Heart left ventricle (tissue), 16 donors: ENCODE measurements around the gene PLCB2. TPM values are rescaled to one million over a fixed set of nuclear protein-coding genes. Genes with fewer than 3 reads are reported as not detected.

Experiments
- ATAC-seq, 4 donors: fragments of 200-7000 bp; cut with Tn5 transposase; one replicate each; pipeline ENCODE4 v1.9.1; 2020 to 2022; ENCODE audit warnings: moderate library complexity in 4 of 4, mild to moderate bottlenecking in 3 of 4, moderate number of reproducible peaks in 1 of 4
- DNase-seq, 5 donors: peaks; one replicate each; pipeline ENCODE4 v3.0.0-alpha.2; 2020
- H3K27ac ChIP-seq, 12 donors: fragments of 200-600 bp; sonication (generic) in 4 of 12; one replicate each; pipeline versions ENCODE4 v1.5.0 to v1.8.0; 2016 to 2022; ENCODE audit warnings: mild to moderate bottlenecking in 2 of 12
- H3K27me3 ChIP-seq, 9 donors: fragments of 200-600 bp; sonication (generic) in 2 of 9; one replicate each; pipeline versions ENCODE4 v1.5.1 to v1.8.0; 2016 to 2022; ENCODE audit warnings: mild to moderate bottlenecking in 3 of 9
- H3K36me3 ChIP-seq, 9 donors: fragments of 200-600 bp; sonication (generic) in 2 of 9; one replicate each; pipeline versions ENCODE4 v1.5.0 to v1.8.0; 2018 to 2022; ENCODE audit warnings: mild to moderate bottlenecking in 2 of 9
- H3K4me1 ChIP-seq, 12 donors: fragments of 200-600 bp; sonication (generic) in 4 of 12; one replicate each; pipeline versions ENCODE4 v1.5.0 to v1.8.0; 2016 to 2022; ENCODE audit warnings: mild to moderate bottlenecking in 3 of 12
- H3K4me3 ChIP-seq, 12 donors: fragments of 200-600 bp; sonication (generic) in 4 of 12; one replicate each; pipeline versions ENCODE4 v1.5.0 to v1.8.0; 2017 to 2022; ENCODE audit warnings: mild to moderate bottlenecking in 9 of 12, moderate library complexity in 4 of 12
- H3K9me3 ChIP-seq, 12 donors: fragments of 200-600 bp; sonication (generic) in 4 of 12; one replicate each; pipeline versions ENCODE4 v1.5.0 to v1.8.0; 2016 to 2022; ENCODE audit warnings: mild to moderate bottlenecking in 1 of 12
- CTCF ChIP-seq, 12 donors: fragments of 200-600 bp; sonication (generic) in 4 of 12; IDR thresholded peaks; one replicate each; pipeline versions ENCODE4 v1.5.0 to v1.8.0; 2018 to 2022; ENCODE audit warnings: antibody characterized with exemption in 12 of 12, mild to moderate bottlenecking in 5 of 12
- POLR2A ChIP-seq, 2 donors: fragments of 450-650 bp; IDR thresholded peaks; one replicate each; pipeline ENCODE4 v1.6.1; 2017; ENCODE audit warnings: antibody characterized with exemption in 2 of 2, mild to moderate bottlenecking in 2 of 2, moderate library complexity in 2 of 2
- WGBS, 4 donors: extraction: QIAGEN DNeasy Blood & Tissue Kit in 2 of 4; methylation state at CpG; one replicate each; pipeline versions ENCODE4 v1.1.5 to v1.1.7; 2013 to 2018; 5-methylcytosine and 5-hydroxymethylcytosine counted together
- intact Hi-C, 10 donors: fragments of 100-400 bp; cut with DNase I; formaldehyde crosslinking; loops; one replicate each; pipeline versions ENCODE4 v1.11.1 to v1.14.2; 2022
- polyA plus RNA-seq, 2 donors: library from polyadenylated mRNA; stranded (reverse); fragments of 200-250 nt; gene quantifications; one replicate each; pipeline ENCODE4 v1.2.3, GENCODE V29; 2013
- total RNA-seq, 9 donors: library from RNA; depleted of rRNA in 2 of 9; stranded (reverse); fragments of >200 nt in 2 of 9; fragmentation: NEBNext Ultra II Directional in 3 of 9; extraction: Animal tissue kit (Norgen Biotek cat#: 25700) in 3 of 9; gene quantifications; one replicate each; pipeline versions ENCODE4 v1.1.0 to v1.2.4, GENCODE V29; 2016 to 2023
- donor health status: ischemic (EF 13 %, LVEDD 7.1; RV severe dilation, severe dysfunction).
- donor health status: healthy with polysubstance abuse.
- donor health status: DM: no; HTN: yes; CAD: no.
- donor health status: DM: no; HTN: no; CAD: no.
- donor health status: ischemic (EF 25% LVEDD 6.9; RV normal size, moderate dysfunction).
- donor health status: ischemic (EF 25% LVEDD 5.7; RV mildly dilated, moderate dysfunction).
- donor health status: healthy.
- donor health status: DM: yes; HTN: yes; CAD: no.
- donor health status: ischemic (EF 35%, LVEDD 5.7; RV mildly dilated, moderate dysfunction).
- donor health status: nonischemic (EF 11% LVEDD 7.7; RV severe dilation, severe dysfunction).
- donor health status: DM: yes; HTN: yes; CAD: no.
- donor health status: PGD.
- donor health status: ischemic (EF 29% LVEDD 5.4; RV normal size, mild dysfunction).
- donor health status: nonischemic (EF 23%, LVEDD 6.1; RV moderate dilation, normal function).

PLCB2 gene
- total and polyA plus RNA-seq, 11 donors, result 1.6 to 46.2 (median 4.8) TPM

- peak overlapping the region in 1 of 12 donors; percentile 4 for H3K4me3 ChIP-seq
- intact Hi-C loops, result loop anchor here in 1 of 10 donors (5.0 kb wide), 1 partner anchor 40 kb away; no protein-coding TSS in a partner anchor
Measured at GRCh38 chr15:40327457-40327856, 19.7 kb upstream of the PLCB2 start.

GRCh38 chr15:40325700-40326099 is 18.0 kb upstream of the PLCB2 start:
- DNase-seq, result no peak
- Histone ChIP-seq H3K36me3 (peaks cover 0 to 13% (median 0%) of the 10 kb centered on the region in 9 donors), H3K4me1 (peaks cover 4 to 78% (median 60%) of the 10 kb centered on the region in 12 donors), H3K27ac (peak overlapping the region in 11 of 12 donors; percentile 11 to 99 (median 84)), H3K4me3 (peak overlapping the region in 9 of 12 donors; percentile 72 to 94 (median 81)), H3K9me3 (no peaks in the 10 kb centered on the region), H3K27me3 (no peaks in the 10 kb centered on the region)
- WGBS, 4 donors, result 72 to 83% (median 77%) methylated on average over 2 of the region's 2 CpGs
- TF ChIP-seq CTCF (IDR thresholded peaks at IDR 0.05), result no peak
- no peak for TF ChIP-seq POLR2A (IDR thresholded peaks at IDR 0.05)
- intact Hi-C loops, result loop anchor here in 4 of 10 donors (2.0 to 5.0 kb wide), 3 partner anchors 13 to 42 kb away; partner anchors contain the start of gene CCDC9B (in 1 of the 4)
- no peak for ATAC-seq

More at GRCh38 chr15:40327457-40327856, 19.7 kb upstream of the PLCB2 start:
- ATAC-seq, result no peak
- Histone ChIP-seq H3K9me3 (no peaks in the 10 kb centered on the region), H3K36me3 (peaks cover 0 to 13% (median 0%) of the 10 kb centered on the region in 9 donors), H3K27ac (peak overlapping the region in 5 of 12 donors; percentile 18 to 99 (median 29)), H3K4me1 (peaks cover 4 to 88% (median 72%) of the 10 kb centered on the region in 12 donors), H3K27me3 (no peaks in the 10 kb centered on the region)
- TF ChIP-seq CTCF (IDR thresholded peaks at IDR 0.05), result no peak
- 38 to 57% (median 46%) methylated on average over 6 of the region's 6 CpGs for WGBS, 4 donors
- peak in 1 of 5 donors; percentile 44 for DNase-seq

GRCh38 chr15:40325188-40325587 is 17.5 kb upstream of the PLCB2 start:
- ATAC-seq (no peak), DNase-seq (no peak)
- peaks cover 4 to 77% (median 57%) of the 10 kb centered on the region in 12 donors for H3K4me1 ChIP-seq
- TF ChIP-seq CTCF (IDR thresholded peaks at IDR 0.05) (no peak), POLR2A (IDR thresholded peaks at IDR 0.05) (no peak)
- peak overlapping the region in 11 of 12 donors; percentile 19 to 99 (median 90) for H3K27ac ChIP-seq
- intact Hi-C loops, result loop anchor here in 4 of 10 donors (2.0 to 5.0 kb wide), 3 partner anchors 14 to 42 kb away; partner anchors contain the start of gene CCDC9B (in 1 of the 4)
- no peaks in the 10 kb centered on the region for H3K9me3 ChIP-seq
- H3K4me3 ChIP-seq, result peak overlapping the region; percentile 72 to 94 (median 82)
- H3K36me3 ChIP-seq, result peaks cover 0 to 13% (median 0%) of the 10 kb centered on the region in 9 donors
- 27 to 52% (median 42%) methylated on average over 2 of the region's 2 CpGs for WGBS, 4 donors
- H3K27me3 ChIP-seq, result no peaks in the 10 kb centered on the region
